UCSD-AML1 (cell line): ENCODE measurements around the gene HSPG2.
"Not testable (repeated sequence)": the region's sequence is repeated elsewhere in the genome, so short reads cannot be mapped to it uniquely, and the experiment has no call there.

Source experiments
- DNase-seq: peaks from one replicate; lab custom pipeline; 2025; ENCODE audit not compliant: unreplicated experiment; lab: John Stamatoyannopoulos, UW

HSPG2 gene

DNA sequence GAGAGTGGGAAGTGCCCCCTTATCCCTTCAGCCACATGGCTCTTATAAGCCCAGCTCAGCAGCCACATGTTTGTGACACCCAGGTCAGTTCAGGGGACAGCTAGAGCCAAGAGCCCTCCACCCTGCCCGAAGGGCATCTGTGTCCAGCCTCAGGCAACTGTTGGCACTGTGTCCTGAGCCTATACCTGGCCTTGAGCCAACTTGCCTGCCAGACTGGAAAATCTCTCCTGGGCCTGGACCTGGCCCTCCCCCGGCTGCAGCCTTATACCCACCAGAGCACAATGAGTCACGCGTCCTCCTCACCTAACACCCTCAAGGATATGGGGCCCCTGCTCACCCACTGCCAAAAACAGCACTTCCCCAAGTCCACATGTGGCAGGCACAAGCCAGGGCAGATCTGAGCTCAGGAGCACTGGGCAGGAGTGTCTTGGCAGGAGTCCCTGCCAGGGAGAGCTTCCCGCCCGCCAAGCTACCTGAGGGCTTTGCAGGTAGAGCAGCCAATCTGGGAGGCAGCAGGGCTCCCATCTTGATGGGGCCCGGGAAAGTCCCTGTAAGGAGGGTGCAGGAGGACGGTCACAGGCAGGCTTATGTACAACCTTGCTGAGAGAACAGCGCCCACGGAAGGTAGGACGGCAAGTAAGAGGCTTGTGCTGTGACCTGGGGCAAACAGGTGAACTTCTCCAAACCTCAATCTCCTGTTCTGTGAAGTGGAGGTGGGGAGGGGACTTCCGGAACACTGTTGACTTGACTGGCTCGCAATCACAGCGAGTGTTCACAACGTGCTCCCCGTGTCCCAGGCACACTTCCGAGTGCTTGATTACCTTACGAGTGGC, 19.8 kb upstream of the HSPG2 start:
- peak; percentile 53 for DNase-seq

DNA sequence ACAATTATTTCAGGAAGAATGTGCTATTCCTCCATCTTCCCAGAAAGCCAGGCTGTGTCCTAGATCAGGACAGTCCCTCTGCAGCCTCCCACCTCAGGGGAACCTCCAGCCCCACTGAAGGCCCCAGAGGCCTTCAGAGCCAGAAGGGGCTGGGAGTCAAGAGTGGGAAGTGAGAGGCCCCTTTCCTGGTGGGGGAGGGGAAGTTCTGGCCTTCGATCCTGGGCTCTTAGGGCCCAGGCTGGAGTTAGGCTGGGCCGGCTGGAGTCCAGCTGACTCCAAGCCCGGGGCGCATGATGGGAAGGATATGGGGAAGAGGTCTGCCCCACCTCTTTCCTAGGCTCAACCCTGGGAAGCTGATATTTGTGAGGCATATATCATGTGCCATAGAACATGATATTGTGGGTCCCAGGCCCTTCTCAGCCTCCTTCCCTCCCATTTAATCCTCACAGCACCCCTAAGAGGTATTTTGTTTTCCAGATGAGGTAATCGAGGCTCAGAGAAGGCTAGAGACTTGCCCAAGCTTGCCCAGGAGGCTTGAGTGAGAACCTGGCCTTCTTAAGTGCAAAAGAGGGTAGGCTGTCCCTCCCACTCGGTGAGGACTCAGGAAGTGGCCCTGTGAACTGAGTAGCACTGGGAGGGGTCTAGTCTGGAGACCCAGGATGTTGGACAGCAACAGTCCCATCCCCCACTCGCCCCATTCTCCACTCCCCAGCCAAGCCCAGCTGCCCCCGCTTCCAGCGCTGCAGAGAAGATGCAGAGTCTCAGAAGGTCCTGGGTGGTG, 18.6 kb upstream of the HSPG2 start:
- no peak for DNase-seq

DNA sequence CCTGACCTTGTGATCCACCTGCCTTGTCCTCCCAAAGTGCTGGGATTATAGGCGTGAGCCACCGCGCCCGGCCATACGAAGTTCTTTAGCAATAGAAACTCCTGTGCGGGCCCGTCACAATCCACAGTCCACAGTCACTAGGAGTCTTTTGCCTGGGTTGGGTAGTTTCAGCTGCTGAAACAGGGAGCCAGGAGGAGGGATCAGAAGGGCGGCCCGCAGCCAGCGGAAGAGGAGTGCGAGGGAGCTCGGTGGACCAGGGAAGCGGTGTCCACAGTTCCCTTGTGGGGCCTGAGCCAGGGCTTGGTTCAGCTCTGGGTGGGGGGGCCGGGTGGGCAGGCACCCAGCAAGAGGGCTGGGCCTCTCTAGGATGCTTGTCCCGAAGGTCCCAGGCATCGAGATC, 17.9 kb upstream of the HSPG2 start:
- DNase-seq: no peak

DNA sequence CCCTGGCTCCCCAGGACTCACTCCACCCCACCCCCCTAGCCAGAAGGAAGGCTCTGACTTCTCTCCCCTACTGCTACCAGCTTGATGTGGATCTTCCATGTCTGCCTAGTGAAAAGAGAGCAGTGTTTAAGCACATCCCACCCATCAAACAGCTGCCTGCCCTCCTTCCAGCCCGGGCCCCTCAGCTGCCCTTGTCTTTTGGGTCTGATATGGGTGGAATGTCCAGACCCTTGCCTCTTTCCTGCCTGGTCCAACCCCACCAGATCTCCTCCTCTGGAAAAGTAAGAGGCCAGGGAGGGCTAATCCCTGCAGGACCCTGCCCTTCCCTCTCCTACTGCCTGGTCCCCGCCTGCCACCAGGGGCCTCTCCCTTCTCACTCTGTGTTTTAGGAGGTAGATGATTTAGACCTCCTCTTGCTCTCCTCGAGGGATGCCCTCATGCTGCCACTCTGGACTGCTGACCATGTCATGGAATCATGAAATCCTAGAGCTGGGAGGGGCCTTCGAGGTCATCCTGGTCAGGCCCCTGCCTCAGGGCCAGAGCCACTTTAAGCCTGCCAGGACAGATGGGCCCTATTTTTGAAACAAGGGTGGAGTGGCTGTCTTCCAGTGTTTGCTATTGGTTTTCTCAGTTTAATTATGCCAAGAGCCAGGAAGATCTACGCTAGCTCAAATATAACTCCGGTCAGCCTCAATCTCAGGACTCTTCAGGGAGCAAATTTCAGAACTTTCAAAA, 15.8 kb upstream of the HSPG2 start:
- no peak for DNase-seq

DNA sequence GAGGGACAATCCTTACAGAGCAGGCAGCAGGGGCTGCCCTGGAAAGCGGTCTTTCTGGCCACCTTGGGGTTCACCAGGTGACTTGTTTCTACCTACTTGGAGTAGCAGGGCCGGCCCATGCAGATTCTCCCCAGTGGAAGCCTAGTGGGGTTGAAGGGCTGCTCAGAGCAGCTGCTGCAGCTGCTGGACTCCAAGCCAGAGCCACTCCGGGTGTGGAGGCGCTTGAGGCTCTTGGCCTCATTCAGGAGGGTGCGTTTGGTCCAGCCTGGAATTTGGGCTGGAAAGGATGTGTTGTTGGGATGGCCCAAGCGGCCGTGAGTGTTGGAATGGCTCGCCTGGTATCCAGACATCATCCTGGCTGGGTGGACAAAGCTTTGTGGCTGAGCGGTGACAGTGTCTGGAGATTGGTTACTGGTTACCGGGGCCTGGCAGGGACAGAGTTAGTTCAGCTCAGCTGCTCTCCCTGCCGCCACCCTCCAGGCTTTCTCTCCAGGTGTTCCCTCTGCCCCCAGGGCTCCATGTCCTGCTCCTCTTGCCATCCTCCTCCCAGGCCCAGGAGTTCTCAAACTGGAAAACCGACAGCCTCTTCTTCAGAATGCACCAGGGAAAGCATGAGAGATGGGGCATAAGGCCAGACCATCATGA, 14.2 kb upstream of the HSPG2 start:
- no peak for DNase-seq

DNA sequence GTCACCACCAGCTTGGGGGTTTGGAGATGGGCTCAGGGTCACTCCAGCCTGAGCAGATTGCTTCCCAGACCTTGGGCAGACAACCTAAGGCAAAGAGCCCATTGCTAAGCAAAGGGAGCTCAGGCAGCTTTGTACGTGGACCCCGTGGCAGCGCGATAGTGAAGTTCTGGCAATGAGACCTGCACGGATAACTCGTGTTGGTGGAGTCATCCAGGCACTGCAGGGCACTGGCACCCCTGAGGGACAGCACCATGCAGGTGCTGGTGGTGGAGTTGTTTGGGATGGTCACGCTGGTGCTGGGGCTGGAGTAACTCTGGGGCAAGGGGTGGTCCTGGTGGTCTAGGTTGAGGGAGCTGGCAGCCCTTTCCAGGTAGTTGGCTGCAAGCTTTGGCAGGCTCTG, 13.6 kb upstream of the HSPG2 start:
- DNase-seq: no peak

DNA sequence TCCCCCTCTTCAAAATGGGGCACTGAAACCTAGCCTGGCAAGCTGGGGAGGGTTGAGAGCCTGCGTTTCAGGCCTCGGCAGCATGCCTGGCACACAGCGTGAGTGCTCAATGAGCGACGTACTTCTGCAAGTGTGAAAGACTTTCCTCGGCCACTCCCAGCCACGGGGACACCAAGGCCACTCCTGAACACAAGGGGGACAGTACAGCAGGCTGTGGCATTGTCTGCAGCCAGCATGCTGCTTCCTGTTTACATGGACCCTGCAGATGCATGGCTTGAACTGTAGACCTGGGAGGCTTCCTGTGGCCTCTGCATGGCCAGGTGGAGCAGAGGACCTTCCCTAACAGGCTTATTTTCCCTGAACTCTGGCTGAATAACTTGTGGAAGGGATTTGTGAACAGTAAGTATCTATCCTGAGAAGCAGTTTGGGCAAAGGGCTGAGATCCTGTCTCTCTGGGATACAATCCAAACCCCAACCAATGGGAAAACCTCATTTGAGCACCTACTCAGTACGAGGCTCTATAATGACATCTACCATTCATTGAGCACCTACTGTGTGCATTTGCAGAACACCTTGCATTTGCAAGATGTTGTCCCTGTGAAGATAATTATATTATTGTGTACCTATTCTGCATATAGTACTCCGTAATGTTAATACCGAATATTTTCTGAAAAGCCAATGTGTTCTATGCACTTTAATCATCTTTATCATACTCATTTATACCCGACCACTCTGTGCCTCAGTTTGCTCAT, 9.9 kb upstream of the HSPG2 start:
- DNase-seq: peak; percentile 55

DNA sequence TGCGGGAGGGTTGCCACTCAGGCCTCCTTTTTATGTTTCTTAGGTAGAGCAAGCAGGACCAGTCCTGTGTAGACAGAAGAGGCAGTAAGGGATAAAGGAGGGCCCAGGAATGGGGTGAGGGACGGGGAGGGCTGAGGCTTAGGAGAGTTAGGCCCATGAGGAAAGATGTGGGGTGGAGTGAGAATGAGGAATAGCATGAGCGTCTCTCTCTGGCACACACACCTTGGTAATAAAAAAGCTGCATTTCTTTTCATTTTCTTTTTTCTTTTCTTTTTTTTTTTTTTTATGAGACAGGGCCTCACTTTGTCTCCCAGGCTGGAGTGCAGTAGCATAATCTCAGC, 7.6 kb upstream of the HSPG2 start:
- DNase-seq: no peak

DNA sequence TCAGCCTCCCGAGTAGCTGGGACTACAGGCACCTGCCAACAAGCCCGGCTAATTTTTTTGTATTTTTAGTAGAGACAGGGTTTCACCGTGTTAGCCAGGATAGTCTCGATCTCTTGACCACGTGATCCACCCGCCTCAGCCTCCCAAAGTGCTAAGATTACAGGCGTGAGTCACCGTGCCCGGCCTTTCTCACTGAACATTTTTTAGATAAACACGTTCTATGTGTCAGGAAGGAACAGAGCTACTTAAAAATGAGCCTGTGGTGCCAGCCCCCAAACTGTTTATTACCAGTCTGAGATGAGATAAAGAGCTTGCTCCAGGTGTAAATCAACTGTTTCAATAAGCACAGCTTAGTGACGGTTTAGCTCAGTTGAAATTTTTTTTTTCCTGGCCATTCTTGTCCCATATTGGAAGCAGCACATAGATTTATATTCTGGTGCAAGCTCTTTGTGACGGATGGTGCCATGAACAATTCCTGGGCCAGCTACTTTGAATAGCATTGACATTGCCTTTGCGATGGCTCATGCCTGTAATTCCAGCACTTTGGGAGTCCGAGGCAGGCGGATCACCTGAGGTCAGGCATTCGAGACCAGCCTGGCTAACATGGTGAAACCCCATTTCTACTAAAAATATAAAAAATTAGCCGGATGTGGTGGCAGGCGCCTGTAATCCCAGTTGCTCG, 6.0 kb upstream of the HSPG2 start:
- not testable (repeated sequence) for DNase-seq

DNA sequence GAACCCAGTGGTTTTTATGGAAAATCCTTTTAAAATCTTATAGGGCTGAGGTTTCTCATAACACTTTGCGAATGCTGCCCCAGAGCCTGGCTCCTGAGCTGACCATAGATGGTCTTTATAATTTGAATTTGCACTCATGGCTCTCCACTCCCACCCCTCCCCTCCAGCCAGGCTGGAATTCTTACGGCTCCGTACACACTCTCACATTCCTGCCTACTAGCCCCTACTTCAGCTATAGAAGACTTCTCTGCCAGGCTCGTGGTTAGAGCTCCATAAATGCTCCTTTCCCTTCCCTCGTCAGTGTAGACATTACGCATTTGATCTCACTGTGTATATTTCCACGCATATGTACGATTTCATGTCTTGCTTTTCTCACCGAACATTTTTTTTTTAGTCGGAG, 5.4 kb upstream of the HSPG2 start:
- DNase-seq: no peak

DNA sequence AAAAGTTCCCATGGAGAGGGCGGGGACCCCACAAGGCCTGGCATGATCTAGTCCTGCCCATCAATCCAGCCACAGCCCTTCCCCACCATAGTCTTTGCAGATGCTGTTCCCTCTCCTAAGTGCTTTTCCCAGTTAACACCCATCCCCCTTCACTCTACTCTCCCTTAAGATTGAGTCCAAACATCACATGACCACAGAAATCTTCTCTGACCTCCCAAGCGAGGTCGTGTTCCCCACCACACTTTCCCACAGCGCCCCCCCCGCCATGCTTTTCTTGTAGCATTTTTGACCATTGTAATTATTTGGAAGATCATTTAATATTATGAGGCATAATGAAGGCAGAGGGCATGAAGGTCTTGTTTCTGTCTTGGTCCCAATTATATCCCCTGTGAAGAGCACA, 4.3 kb upstream of the HSPG2 start:
- no peak for DNase-seq

DNA sequence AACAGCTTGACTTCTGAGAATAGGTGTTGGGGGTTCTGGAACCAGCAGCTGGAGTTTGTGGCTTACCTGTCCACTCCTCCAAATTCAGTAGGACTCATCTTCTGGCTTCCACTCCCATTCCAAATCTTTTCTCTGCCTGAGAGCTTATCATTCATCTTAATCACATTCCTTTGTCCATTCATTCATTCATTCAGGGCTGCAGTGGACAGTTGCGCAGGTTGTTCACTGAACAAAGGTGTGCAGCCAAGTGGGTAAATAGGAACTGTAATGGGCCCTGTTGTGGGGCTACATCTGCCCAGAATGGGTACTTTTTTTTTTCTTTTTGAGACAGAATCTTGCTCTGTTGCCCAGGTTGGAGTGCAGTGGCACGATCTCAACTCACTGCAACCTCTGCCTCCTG, 3.4 kb upstream of the HSPG2 start:
- no peak for DNase-seq

DNA sequence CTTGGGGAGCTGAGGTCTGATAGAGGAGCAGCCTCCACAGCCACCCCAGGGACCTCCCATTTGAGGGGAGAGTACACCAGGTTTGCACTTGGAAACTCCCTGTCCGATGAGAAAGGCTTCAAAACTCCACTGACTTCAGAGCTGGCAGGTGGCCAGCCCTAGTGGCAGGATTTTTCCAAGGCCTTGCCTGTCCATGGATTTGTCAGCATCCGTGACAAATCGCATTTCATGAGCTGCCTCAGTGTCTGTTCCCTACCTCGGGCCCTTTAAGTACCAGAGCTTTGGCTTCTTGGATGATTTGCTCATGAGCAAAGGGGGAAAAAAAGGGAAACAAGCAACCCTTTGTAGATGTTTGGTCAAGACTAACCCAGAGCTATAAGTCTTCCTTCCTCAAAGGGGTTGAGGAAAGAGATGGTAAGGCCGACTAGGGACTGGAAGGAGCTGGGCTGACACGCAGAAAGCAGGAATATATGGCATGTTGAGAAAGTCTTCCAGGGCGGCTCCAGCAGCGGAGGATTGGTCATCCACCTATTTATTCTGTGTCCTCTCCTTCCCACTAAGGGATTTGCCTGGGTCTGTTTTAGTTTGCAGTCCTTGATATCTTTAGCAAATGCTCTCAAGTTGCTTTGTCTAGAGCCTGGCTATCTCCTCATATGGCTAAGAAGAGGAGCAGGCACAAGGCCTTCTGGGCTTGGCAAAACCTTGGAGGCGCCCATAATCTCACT, 2.7 kb upstream of the HSPG2 start:
- DNase-seq: peak; percentile 63

DNA sequence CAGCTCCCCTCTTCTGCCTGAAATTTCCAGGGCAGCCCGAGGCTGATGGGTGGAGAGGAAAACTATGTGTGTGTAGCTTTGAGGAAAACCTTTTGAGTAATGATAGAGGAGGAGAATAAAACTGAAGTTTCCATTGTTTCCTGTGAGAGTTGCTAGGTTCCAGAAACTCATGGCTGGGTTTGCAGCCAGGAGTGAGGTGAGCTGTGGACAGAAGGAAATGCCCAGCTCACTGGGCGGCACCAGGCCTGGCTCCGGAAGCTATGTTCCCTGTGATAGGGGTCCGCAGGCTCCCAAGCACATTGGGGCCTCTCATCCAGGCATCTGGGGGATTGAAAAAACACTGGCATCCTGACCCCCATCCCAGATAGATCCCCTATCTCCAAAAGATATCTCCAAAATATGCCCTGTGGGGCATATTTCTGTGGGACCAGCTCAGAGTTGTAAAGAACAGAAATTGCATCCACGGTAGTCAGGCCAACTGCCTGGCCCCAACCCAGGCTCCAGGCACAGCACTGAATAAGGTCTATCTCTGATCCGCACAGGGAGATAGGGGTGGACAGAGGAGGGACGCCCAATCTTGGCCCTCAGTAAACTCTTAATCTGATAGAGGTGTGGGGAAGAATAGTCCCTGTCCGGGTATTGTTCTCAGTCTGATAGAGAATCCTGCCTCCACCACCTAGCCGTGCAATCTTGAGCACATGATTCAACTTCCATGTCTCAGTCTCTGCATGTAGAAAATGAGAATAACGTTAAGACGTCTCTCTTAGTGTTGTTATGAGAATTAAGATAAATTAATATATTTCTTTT, 1.8 kb upstream of the HSPG2 start:
- DNase-seq: no peak

DNA sequence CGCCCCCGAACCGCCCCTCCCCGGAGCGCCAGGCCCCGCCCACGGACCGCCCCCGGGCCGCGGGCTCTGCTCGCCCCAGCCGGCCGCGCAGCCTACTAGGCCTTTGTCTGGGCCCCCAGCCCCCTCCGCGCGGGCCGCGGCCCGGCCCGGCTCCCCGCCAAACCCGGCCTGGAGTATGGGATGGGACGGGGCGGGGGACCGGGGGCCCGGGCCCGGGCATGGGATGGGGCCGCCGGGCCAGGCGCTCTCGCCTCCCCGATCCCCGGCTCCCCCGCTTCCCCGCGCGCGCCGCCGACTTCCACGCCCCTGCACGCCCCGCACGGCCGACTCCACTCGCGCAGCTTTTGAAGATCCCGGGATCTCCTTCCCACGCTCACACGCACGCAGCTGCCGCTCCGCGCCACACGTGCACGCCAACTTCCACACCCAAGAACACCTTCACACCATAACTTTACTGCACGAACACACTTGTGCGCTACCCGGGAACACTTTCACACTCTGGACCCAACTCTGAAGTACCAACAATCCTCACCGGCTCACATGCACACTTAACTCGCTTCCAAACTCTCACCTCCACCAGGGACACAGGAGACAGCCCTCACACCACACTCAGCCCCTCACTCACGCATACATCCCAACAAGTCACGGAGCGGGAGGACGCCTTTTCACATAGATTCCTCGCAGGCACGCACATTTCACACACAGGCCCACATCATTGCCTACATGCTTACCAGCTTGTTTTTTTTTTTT, 437 bp upstream of the HSPG2 start:
- DNase-seq: peak; percentile 79

DNA sequence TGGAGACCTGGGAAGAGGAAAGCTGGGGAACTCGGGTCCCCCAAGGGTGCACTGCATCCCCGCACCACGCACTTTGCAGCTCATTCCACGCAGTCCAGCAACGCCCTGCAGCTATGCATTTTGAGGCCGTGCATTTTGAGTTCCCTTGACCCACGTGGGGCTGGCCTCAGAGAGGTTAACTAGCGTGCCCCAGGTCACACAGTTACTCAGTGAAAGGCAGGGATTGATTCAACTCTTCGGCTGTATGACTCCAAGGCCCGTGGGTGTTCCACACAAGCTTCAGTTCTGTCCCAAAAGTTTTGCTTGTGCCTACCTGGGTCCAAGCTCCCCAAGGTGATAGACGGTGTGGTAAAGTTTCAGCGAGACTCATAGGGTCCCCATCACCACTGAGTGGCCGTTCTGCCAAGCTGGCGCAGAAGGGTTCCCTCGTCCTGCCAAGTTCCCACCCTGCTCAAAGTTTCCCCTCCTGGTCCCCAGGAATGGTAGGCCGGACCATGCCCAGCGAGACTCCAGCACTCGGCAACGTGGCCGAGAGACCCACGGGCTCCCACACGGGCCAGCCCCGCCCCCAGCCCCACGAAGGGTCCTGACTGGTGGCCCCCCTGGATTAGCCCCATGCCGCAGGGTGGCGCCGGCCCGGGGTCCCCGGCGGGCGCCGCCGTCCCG, 611 bp downstream of the HSPG2 start:
- no peak for DNase-seq

DNA sequence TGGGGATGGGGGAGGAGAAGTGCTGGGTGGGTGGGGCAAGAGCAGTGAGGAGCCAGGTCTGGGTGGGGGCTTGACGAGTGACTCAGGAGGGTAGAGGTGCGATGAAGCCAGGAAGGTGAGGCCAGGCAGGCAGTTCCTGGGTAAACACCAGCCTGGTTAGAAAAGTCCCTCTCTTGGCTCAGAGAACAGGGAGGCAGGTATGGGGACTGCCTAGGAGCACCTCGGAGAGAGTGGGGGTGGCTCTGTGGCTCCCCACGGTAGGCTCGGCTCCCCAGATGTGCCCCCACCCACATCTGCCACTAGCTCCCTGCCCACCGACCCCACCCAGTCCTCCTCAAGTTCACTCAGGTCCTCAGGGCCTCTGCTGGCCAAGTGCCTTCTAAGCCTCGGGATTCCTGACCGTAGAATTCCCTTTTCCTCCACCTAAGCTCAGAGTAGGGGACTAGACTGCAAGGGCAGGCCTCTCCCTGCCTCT, 1.2 kb downstream of the HSPG2 start:
- DNase-seq: no peak
